ENCODE results near the gene XIAP. TPM values are rescaled to one million over a fixed set of nuclear protein-coding genes. Genes with fewer than 3 reads are reported as not detected.

XIAP gene
- total and polyA plus RNA-seq, 4 experiments from 2014 or later: 6.0 to 64.6 (median 37.0) TPM

GRCh38 chrX:123959281-123960063 lies 99.6 kb downstream of the XIAP start:
- CTCF ChIA-PET (ENCODE audit: partially characterized antibody): interaction anchor here (0.8 to 2.0 kb wide), 4 partner anchors 58 to 429 kb away, joined by 3 to 13 read pairs (median 4); no protein-coding TSS in a partner anchor
- no peaks in the 10 kb centered on the region for H3K9me3 ChIP-seq (ENCODE audit: control insufficient read depth in 1 of 2, low read length in 2 of 2)
- peaks cover 0 to 26% of the 10 kb centered on the region in 2 donors for H3K36me3 Mint-ChIP-seq
- H3K4me1 ChIP-seq (ENCODE audit: insufficient read depth, low read length): peaks cover 11% of the 10 kb centered on the region
- peak overlapping the region; percentile 88 for H3K27ac ChIP-seq (ENCODE audit: low read depth, low read length)
- no peaks in the 10 kb centered on the region for H3K27me3 ChIP-seq (ENCODE audit: insufficient read depth, low read length)
- no peaks in the 10 kb centered on the region for H3K36me3 ChIP-seq (ENCODE audit: insufficient read depth, low read length)
- intact Hi-C loops (cut with micrococcal nuclease): loop anchor here (1.0 to 10.0 kb wide), 9 partner anchors 17 to 1173 kb away; partner anchors contain the start of gene SH2D1A
- H3K4me1 Mint-ChIP-seq: peaks cover 6 to 38% (median 11%) of the 10 kb centered on the region in 4 donors
- DNase-seq: no peak
- H3K27ac Mint-ChIP-seq: peak overlapping the region; percentile 95 to 100 (median 98)
- POLR2A ChIA-PET (ENCODE audit: partially characterized antibody): interaction anchor here (0.8 to 2.0 kb wide), 13 partner anchors 18 to 388 kb away, joined by 3 to 11 read pairs (median 4); partner anchors contain the start of gene XIAP
- H3K4me3 Mint-ChIP-seq: peak overlapping the region; percentile 89 to 99 (median 97)
- H3K4me3 ChIP-seq (ENCODE audit: low read length in 2 of 2): peak overlapping the region; percentile 39 to 74
- peaks cover 0 to 1% of the 10 kb centered on the region in 2 donors for H3K27me3 Mint-ChIP-seq
- peaks cover 0 to 6% (median under 1%) of the 10 kb centered on the region in 8 donors for H3K9me3 Mint-ChIP-seq

- H3K27me3 Mint-ChIP-seq: peaks cover 0 to 1% of the 10 kb centered on the region in 2 donors
- POLR2A ChIA-PET (ENCODE audit: partially characterized antibody): interaction anchor here (0.6 to 2.0 kb wide), 6 partner anchors 16 to 257 kb away, joined by 3 to 10 read pairs (median 6); partner anchors contain the start of gene XIAP
- H3K27ac Mint-ChIP-seq: peak overlapping the region; percentile 97 to 100 (median 98)
Measured at GRCh38 chrX:123960956-123961267, 101.1 kb downstream of the XIAP start.

GRCh38 chrX:123961268-123962005 lies 101.6 kb downstream of the XIAP start, which contains the start of gene STAG2:
STAG2 (plus strand) TSS chrX:123961706; CDS start chrX:124022628, 60,922 bp downstream.
- Histone ChIP-seq H3K4me3 (ENCODE audit: low read length in 2 of 2) (peak within 1 kb of the TSS; percentile 81 to 82), H3K9me3 (ENCODE audit: control insufficient read depth in 1 of 2, low read length in 2 of 2) (no peaks in the 10 kb centered on the region), H3K4me1 (ENCODE audit: insufficient read depth, low read length) (peaks cover 29% of the 10 kb centered on the region), H3K27me3 (ENCODE audit: insufficient read depth, low read length) (no peaks in the 10 kb centered on the region), H3K27ac (ENCODE audit: low read depth, low read length) (peak within 1 kb of the TSS; percentile 98), H3K36me3 (ENCODE audit: insufficient read depth, low read length) (no peaks in the 10 kb centered on the region)
- Mint-ChIP-seq H3K9me3 (peaks cover 0 to 6% (median under 1%) of the 10 kb centered on the region in 8 donors), H3K4me3 (peak within 1 kb of the TSS; percentile 89 to 99 (median 97)), H3K27me3 (peaks cover 0 to 1% of the 10 kb centered on the region in 2 donors), H3K36me3 (peaks cover 0 to 26% of the 10 kb centered on the region in 2 donors), H3K27ac (peak within 1 kb of the TSS; percentile 97 to 100 (median 98)), H3K4me1 (peaks cover 16 to 52% (median 24%) of the 10 kb centered on the region in 4 donors)
- POLR2A ChIA-PET (ENCODE audit: partially characterized antibody): interaction anchor here (1.0 to 2.0 kb wide), 5 partner anchors 16 to 257 kb away, joined by 4 to 9 read pairs (median 7); partner anchors contain the start of gene XIAP
- CTCF ChIA-PET (ENCODE audit: partially characterized antibody): interaction anchor here (2.0 kb wide), 1 partner anchor 56 kb away, joined by 13 read pairs; no protein-coding TSS in a partner anchor
- DNase-seq: peak; percentile 49 to 59 (median 55)
- intact Hi-C loops (cut with micrococcal nuclease): loop anchor here (1.0 to 10.0 kb wide), 7 partner anchors 101 to 1171 kb away; partner anchors contain the start of genes SH2D1A and XIAP

More at GRCh38 chrX:123960956-123961267, 101.1 kb downstream of the XIAP start:
- peaks cover 0 to 26% of the 10 kb centered on the region in 2 donors for H3K36me3 Mint-ChIP-seq
- H3K4me3 Mint-ChIP-seq: peak overlapping the region; percentile 89 to 99 (median 97)
- Histone ChIP-seq H3K27me3 (ENCODE audit: insufficient read depth, low read length) (no peaks in the 10 kb centered on the region), H3K36me3 (ENCODE audit: insufficient read depth, low read length) (no peaks in the 10 kb centered on the region), H3K4me1 (ENCODE audit: insufficient read depth, low read length) (peaks cover 26% of the 10 kb centered on the region), H3K9me3 (ENCODE audit: control insufficient read depth in 1 of 2, low read length in 2 of 2) (no peaks in the 10 kb centered on the region), H3K4me3 (ENCODE audit: low read length in 2 of 2) (peak overlapping the region; percentile 61 to 82), H3K27ac (ENCODE audit: low read depth, low read length) (peak overlapping the region; percentile 98)
- CTCF ChIA-PET (ENCODE audit: partially characterized antibody): interaction anchor here (0.6 to 2.0 kb wide), 4 partner anchors 16 to 385 kb away, joined by 3 to 13 read pairs (median 4); no protein-coding TSS in a partner anchor
- peaks cover 0 to 6% (median under 1%) of the 10 kb centered on the region in 8 donors for H3K9me3 Mint-ChIP-seq
- DNase-seq: peak in 1 of 5 donors; percentile 3
- peaks cover 14 to 50% (median 20%) of the 10 kb centered on the region in 4 donors for H3K4me1 Mint-ChIP-seq
- intact Hi-C loops (cut with micrococcal nuclease): loop anchor here (1.0 to 10.0 kb wide), 9 partner anchors 15 to 1171 kb away; partner anchors contain the start of gene SH2D1A

- no peaks in the 10 kb centered on the region for H3K36me3 ChIP-seq (ENCODE audit: insufficient read depth, low read length)
Measured at GRCh38 chrX:123962006-123962467, 102.2 kb downstream of the XIAP start.

GRCh38 chrX:123962794-123963373 lies 103.0 kb downstream of the XIAP start:
- H3K27me3 Mint-ChIP-seq: peaks cover 0 to 1% of the 10 kb centered on the region in 2 donors
- POLR2A ChIA-PET (ENCODE audit: partially characterized antibody): interaction anchor here (0.8 to 1.6 kb wide), 13 partner anchors 10 to 407 kb away, joined by 3 to 8 read pairs (median 4); no protein-coding TSS in a partner anchor
- Histone ChIP-seq H3K36me3 (ENCODE audit: insufficient read depth, low read length) (no peaks in the 10 kb centered on the region), H3K4me3 (ENCODE audit: low read length in 2 of 2) (peak overlapping the region; percentile 81 to 82), H3K27me3 (ENCODE audit: insufficient read depth, low read length) (no peaks in the 10 kb centered on the region), H3K4me1 (ENCODE audit: insufficient read depth, low read length) (peaks cover 39% of the 10 kb centered on the region), H3K9me3 (ENCODE audit: control insufficient read depth in 1 of 2, low read length in 2 of 2) (no peaks in the 10 kb centered on the region), H3K27ac (ENCODE audit: low read depth, low read length) (peak overlapping the region; percentile 98)
- DNase-seq: peak; percentile 83 to 94 (median 88)
- H3K4me3 Mint-ChIP-seq: peak overlapping the region; percentile 89 to 99 (median 97)
- H3K9me3 Mint-ChIP-seq: peaks cover 0 to 6% (median under 1%) of the 10 kb centered on the region in 8 donors
- intact Hi-C loops (cut with micrococcal nuclease): loop anchor here (1.0 to 10.0 kb wide), 7 partner anchors 15 to 1169 kb away; partner anchors contain the start of genes SH2D1A and XIAP
- H3K36me3 Mint-ChIP-seq: peaks cover 0 to 26% of the 10 kb centered on the region in 2 donors
- H3K4me1 Mint-ChIP-seq: peaks cover 21 to 57% (median 31%) of the 10 kb centered on the region in 4 donors
- H3K27ac Mint-ChIP-seq: peak overlapping the region; percentile 97 to 100 (median 98)
- CTCF ChIA-PET (ENCODE audit: partially characterized antibody): interaction anchor here (0.9 to 1.6 kb wide), 2 partner anchors 14 to 55 kb away, joined by 3 read pairs; no protein-coding TSS in a partner anchor

More at GRCh38 chrX:123962006-123962467, 102.2 kb downstream of the XIAP start:
- Histone ChIP-seq H3K4me1 (ENCODE audit: insufficient read depth, low read length) (peaks cover 34% of the 10 kb centered on the region), H3K27ac (ENCODE audit: low read depth, low read length) (peak overlapping the region; percentile 98), H3K27me3 (ENCODE audit: insufficient read depth, low read length) (no peaks in the 10 kb centered on the region), H3K4me3 (ENCODE audit: low read length in 2 of 2) (peak overlapping the region; percentile 81 to 82), H3K9me3 (ENCODE audit: control insufficient read depth in 1 of 2, low read length in 2 of 2) (no peaks in the 10 kb centered on the region)
- POLR2A ChIA-PET (ENCODE audit: partially characterized antibody): interaction anchor here (0.8 to 1.6 kb wide), 7 partner anchors 11 to 256 kb away, joined by 3 to 8 read pairs (median 4); no protein-coding TSS in a partner anchor
- peaks cover 19 to 56% (median 28%) of the 10 kb centered on the region in 4 donors for H3K4me1 Mint-ChIP-seq
- peak in 4 of 5 donors; percentile 27 to 40 (median 30) for DNase-seq
- H3K9me3 Mint-ChIP-seq: peaks cover 0 to 6% (median under 1%) of the 10 kb centered on the region in 8 donors
- peaks cover 0 to 26% of the 10 kb centered on the region in 2 donors for H3K36me3 Mint-ChIP-seq
- intact Hi-C loops (cut with micrococcal nuclease): loop anchor here (1.0 to 10.0 kb wide), 6 partner anchors 101 to 1170 kb away; partner anchors contain the start of genes SH2D1A and XIAP
- H3K4me3 Mint-ChIP-seq: peak overlapping the region; percentile 89 to 99 (median 97)
- CTCF ChIA-PET (ENCODE audit: partially characterized antibody): no interaction called here
- peak overlapping the region; percentile 97 to 100 (median 98) for H3K27ac Mint-ChIP-seq
- peaks cover 0 to 1% of the 10 kb centered on the region in 2 donors for H3K27me3 Mint-ChIP-seq

All from CD4-positive, alpha-beta memory T cell (primary cell).